Measurements from ENCODE around the gene KIF5C.

KIF5C gene

DNA sequence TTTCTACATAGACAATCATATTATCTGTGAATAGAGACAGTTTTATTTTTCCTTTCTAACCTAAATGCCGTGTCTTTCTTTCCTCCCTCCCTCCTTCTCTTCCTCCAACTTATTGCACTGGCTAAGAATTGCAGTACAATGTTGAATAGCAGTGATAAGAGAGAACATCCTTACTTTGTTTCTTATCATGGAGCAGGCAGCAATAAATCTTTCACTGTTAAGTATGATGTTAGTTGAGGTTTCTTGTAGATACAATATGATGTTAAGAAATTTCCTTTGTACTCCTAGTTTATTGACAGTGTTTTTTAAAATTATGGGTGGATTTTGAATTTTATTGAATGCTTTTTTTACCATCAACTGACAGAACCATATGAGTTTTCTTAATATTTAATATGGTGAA, 169.5 kb downstream of the KIF5C start:
- no peak for DNase-seq (ENCODE audit: low read depth)

DNA sequence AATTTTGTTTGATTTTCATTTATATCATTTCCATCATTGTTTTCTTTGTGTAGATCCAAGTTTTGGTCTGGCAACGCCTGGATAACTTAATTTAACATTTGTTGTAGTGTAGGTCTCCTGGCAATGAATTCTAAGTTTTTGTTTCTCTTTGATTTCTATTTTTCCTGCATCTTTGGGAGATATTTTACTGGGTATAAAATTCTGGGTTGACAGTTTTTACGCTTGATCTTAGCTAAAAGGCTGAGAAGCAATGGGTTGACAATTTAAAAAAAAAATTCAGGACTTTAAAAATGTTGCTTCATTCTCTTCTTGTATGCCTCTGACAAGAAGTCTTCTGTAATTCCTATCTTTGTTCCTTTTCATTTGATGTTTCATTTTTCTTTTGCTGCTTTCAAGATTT, 172.1 kb downstream of the KIF5C start:
- DNase-seq (ENCODE audit: low read depth), result no peak

DNA sequence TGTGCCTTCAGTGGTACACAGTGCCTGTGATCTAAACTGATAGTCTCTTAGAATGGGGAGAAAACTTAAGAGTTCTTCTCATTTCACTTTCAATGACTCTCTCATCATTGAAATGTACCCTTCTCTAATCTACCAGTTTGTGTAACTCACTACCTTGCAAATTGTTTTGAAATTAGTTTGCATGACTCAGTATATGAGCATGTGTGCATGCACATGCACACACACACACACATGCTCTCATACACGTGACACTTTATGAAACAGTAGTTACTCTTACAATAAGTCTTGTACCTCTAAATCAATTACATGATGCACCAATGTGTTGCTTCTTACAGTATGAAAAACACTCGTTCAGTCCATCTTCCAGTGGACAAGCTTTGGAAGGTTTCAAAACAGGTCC, 174.1 kb downstream of the KIF5C start:
- DNase-seq (ENCODE audit: low read depth), result no peak

DNA sequence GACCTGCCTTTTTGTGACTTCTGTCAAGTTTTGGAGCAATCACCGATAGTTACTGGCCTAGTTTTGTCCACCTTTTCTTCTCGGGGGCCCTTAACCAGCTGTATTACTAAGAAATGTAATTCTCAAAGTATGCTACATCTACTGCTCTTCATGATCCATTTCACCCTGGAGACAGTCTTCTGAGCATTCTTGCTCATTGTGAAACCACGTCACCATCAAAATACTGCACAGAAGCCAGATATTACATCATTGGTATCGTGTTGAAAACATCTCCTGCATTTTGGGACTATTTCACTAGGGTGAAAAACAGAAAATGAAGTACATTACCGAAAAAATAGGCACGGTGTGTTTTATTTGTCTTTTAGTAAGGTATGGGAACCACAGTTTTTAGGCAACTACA, 175.2 kb downstream of the KIF5C start:
- no peak for DNase-seq (ENCODE audit: low read depth)

DNA sequence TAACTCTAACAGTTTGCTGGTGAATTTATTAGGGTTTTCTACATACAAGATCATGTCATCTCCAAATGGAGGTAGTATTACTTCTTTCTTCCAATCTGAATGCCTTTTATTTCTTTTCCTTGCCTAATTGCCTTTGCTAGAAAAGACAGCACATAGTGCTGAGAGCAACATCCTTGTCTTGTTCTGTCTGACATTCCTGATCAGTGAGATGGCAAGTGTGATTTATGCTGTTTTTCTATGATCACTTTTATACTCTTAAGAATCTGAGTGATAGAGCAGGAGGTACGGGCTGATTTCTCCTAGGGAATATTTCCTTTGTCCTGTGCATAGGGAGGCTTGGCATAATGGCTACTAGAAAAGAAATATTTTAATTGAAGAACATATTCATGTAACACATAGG, 180.7 kb downstream of the KIF5C start:
- DNase-seq (ENCODE audit: low read depth), result no peak

DNA sequence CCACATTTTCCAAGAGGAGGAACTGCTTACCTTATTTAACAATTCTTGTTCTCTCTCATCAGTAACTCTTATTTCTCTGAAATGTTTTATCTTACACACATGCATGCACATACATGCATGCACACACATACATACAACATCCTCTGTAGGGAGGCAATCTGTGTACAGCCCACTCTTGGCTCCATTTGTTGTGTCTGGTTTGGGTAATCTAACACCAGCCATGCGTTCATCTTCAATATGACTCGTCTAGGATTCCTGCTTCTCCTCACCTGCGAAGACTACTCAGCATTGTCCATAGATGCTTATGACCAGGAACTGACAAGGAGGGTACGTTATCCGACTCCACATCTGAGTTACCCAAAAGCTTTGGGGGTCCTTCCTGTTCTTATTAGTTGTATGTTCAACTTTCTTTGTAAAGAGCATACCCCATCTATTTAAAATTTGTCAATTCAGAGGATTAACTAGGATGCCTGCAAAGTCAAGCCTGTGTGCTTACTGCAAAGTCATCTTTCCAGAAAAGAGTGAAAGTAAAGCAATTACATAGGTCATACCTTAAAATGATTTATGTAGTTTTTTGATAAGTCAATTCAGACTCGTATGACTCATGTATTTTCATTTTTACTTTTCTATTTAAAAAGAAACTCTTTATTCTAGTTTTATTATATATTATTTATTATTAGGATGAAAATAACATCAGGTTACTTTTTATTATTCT, 181.7 kb downstream of the KIF5C start:
- no peak for DNase-seq (ENCODE audit: low read depth)

DNA sequence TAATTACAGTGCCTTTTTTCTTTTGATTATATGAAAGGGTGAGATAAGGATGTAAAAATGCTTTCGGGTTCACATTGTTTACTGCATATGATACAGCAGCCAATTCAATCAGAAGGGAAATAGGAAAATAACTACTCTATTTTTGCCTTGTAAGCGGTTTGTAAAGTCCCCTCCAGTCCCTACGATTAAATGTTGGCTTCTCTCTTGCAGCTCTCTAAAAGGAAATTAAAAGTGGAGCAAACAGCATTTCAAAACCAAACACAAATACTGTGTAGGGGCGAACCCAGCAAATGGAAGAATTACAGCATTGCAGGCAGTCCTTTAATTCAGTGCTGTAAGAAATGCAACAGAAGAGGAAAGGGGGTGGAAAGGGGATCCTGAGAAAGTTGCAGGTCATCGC, 182.4 kb downstream of the KIF5C start:
- DNase-seq (ENCODE audit: low read depth), result no peak

DNA sequence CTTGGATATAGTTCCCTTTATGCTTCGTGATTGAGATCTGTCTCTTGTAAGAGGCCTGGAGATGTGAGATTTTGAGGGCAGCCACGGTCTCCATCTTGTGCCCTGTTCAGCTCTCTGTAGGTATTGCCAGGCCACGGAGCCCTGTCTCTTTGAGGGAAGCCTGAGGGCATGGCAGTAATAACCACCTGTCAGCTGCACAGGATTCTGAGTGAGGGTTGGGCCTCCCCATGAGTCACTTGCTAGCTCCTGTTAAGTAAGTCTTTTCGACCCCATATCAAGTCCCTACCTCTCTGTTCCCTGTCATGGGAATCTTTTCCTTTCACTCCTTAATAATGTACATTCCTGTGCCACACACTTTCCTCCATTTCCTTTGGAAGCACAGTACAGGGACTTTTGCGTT, 183.9 kb downstream of the KIF5C start:
- DNase-seq (ENCODE audit: low read depth), result no peak

DNA sequence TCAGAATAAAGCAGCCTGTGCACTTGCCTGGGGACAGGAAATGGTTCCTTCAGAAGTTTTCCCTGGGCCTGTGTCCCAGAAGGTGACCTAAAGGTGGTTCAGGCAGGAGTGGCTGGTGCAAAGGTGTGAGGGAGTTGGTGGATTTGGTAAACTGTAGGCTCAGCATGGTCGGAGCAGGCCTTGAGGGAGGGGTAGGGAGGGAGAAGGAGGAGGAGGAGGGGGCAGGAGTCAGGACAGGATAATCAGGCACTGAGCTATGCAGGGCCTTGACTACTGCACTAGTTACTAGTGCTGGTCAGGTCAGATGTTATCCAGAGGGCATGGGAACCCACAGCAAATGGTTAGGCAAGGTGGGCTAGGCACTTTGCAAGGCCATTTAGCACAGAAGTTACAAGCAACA, 184.8 kb downstream of the KIF5C start:
- DNase-seq (ENCODE audit: low read depth), result no peak

DNA sequence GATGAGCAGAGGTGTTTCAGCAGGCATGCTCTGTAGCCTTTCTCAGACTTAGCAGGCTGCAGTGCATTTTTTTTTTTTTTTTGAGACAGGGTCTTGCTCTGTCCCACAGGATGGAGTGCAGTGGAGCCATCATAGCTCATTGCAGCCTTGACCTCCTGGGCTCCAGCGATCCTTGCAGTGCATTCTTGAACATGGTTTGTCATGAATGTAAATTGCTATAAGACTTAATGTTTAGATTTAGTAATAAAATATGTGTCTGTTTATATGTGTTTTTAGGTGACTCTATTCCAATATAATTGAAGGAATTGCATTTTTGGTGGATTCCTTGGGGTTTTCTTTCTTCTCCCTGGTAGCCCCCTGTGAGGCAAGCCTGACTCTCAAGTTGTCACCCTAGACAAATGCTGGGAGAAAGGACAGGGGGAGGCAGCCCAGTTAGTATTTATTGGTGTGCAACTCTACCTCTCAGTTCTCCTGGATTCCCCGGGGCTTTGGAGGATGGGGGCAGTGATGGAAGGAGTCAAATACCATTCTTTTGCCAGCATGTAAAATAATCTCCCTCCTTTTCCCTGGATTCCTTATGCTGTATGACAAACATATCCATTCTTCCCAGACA, 186.2 kb downstream of the KIF5C start:
- no peak for DNase-seq (ENCODE audit: low read depth)

DNA sequence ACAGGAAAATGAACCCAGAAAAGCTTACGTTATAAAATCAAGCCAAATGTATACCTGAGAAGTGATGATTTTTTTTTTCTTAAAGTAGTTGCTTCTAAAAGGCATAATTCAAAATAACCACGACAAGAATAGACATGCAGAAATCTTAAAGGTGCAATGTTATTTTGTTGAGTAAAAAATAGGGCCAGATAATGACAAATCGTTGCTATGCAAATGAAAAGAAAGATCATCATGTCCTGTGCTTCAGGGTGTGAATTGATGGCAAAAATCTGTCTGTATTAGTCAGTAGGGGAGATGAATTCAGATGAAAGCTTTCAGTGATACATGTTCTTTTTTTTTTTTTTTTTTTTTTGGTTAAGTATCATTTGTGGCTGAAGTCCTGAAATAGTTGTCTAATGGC, 187.5 kb downstream of the KIF5C start:
- no peak for DNase-seq (ENCODE audit: low read depth)

DNA sequence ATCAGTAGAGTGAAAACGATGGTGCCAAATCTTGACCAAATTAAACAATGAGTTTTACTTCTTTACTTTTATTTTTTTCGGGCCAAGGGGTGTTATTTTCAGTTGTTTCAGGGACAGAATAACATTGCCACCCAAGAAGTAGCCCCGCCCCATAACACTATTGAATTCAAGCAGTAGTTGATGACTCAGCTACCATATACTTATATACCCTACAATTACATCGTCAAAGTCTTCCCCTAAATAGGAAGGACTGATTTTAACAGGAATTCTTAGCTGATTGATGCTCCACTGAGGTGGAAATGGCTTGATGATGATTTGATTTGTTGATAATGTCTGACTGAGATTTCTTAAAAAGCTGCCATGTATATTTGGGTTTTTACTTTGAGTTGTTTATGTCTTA, 188.2 kb downstream of the KIF5C start:
- DNase-seq (ENCODE audit: low read depth), result no peak

DNA sequence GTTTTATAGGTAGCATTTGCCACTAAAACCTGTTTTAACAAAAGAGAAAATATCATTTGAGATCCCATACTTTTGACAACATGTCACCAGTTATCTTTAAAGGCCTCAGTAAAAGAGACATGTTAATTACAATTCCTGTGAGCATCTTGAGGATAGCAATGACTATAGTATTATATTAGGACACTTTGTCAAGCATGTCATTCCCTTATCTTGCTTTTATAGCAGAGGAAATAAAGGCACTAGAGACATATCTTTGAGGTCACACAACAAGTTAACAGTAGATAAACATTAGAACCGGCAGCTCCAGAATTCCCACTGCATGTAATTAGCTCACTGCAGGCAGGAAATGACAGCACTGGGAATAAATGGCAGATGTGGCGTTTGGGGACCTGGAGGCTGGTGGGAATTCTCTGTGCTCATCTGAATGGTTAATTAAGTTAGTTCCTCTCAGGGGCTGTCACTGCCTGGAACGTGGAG, 189.4 kb downstream of the KIF5C start:
- no peak for DNase-seq (ENCODE audit: low read depth)

DNA sequence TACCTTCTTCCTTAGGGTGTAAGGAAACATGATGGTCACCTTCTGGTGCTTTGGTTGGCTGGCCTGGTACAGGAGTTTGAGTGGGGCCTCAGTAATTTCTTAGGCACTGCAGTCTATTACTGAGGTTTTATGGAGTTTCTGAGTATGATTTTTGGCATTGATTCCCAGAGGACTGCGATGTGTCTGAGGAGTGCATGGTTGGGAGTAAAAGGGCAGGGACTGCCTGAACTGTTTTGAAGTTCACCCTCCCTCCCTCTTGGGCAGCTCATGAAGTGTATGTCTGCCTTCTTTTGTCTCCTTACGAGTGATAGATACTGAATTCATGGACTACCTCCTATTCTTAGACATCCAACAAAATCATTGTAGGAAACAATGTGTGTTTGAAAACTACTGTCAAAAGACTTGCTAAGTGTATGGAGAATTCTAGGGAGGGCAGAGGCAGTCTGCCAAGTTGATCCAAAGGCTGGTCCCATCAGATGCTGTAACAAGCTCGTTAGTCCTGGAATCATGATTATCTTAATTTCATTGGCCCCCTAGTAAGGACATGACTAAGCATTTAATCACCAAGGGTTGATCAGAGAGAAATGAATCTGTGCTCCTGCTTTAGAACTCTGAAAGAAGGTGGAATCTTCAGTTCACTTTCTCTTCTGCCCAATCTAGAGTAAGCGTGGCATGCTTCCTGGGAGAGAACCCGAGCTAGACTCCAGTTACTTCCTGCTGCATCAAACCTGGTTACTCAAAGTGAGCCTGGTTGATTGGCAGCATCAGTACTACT, 190.0 kb downstream of the KIF5C start:
- no peak for DNase-seq (ENCODE audit: low read depth)

DNA sequence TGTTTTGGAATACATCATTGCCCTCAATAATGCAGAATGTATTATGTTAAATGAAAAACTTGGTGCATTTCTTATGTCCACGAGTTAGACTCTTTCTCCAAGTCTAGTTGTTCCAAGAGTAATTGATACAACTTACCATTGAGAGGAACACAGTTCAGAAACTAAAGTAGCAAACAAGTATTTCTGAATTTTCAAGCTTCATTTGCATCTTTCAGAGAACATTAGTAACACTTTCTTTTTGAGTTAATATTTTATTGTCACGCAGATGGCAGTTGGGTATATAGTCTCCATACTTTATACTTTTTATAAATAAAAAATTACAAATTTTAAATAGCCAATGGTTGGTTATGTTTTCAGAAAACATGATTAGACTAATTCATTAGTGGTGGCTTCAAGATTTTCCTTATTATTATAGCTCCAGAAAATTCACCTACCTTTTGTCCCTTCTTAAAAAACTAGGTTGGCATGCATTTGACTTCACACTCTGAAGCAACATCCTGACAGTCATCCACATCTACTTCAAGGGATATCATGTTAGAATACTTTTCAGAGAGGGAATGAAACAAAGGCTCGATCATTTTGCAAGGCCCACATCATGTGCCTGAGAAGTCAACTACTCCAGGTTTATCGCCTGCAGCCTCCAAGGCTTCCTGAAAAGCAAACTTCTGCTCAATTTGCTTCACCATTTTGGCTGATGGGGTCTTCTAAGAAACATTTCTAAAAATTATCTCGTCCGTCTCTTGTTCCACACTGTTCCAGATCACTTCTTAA, 193.4 kb downstream of the KIF5C start:
- no peak for DNase-seq (ENCODE audit: low read depth)

DNA sequence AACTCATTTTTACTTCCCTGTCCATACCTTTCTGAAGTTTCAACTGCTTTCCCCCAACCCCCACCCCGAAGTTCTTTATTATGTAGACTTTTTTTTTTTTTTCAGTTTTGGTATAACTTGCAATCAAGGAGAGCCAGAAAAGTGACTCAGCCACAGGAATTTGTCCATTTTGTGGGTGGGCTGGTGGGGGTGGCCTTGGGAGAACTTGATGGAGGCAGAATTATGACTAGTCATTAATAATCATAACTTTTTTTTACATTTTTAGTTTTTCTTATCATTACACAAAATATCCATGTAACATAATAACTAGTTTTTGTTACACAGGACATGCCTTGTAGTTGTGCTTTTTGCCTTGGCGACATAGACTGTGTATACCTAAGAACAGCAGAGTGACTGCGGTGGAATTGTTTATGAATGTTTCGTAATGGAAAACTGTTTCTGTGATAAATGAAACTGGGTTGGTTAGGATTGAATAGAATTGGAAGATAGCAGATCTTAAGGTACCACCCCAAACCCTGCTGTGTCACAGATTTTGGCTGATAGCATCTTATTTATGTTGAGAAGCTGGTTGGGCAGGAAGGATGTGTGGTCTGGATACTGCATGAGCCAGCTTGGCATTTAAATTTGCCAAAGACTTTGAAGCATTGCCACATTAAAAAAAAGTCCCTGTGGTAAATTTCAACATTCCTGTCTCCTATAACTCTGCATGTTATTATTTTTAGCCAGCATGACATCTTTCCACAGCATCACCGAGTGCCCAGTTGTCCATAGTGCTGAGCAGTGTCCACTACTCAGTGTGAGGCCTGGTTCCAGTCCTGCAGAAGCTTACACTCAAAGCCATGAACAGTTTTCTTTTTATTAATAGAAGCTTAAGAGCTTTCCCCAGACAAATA, 194.2 kb downstream of the KIF5C start:
- no peak for DNase-seq (ENCODE audit: low read depth)

DNA sequence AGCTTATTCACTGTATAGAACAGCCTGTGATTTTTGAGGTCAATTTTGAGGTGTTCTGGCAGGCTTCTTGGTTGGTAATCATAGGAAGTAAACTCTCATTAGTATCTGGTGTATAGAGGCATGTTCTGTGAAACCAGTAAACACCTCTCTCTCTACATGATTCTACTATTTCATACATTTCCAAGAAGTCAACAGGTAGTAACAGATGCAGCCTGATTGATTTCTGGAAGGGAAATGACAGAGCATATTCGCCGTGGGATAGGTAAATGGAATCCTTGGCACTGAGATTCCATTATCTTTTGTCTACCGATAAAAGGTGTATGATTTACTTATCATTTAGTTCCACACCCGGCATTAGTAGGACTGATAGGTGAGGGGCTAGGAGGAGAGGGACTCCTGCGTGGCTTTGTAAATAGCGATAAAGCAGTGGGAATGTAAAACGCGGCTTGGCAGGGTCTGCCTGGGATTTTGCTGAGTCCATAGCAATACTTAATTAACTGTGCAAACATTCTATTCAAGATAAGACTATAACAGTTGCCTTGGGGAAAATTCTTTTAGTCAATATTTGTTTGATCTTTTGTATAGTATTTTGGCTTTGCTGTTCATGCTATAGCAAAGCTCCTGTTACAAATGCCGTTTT, 195.8 kb downstream of the KIF5C start:
- no peak for DNase-seq (ENCODE audit: low read depth)

DNA sequence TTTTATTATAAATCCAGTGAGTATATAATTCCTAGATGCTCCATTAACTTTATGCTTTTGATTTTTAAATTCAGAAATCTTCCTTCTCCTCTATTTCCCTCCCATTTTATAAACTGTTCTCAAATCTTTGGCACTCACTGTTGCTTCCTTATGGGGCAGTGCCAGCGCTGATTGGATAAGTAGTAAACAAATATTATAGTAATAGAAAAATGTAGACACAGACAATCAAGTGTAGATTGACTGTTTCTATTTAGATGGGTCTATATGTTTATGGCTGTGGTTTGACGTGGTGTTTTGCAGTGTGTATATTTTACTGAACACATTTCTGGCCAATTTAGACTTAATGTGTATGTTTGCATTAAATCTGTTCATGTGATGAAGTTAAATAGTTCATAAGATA, 200.1 kb downstream of the KIF5C start:
- no peak for DNase-seq (ENCODE audit: low read depth)

DNA sequence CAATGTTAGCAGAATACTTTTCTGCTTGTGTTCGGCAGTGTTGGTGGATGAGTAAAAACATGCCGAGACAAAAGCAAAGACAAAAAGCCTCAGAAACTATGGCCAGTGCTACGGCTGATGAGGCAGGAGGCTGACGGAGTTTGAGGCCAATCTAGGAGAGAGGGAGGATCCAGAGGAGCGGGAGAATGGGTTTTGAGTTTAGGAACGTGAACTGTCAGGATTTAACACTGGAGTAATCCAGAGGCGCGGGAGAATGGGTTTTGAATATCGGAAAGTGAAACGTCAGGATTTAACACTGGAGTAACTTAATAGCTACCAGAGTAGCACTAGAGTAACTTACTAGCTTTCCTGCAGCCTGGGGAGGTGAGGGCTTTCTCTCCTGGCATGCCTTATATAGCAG, 200.8 kb downstream of the KIF5C start:
- no peak for DNase-seq (ENCODE audit: low read depth)
